Right ventricle myocardium inferior (tissue), 1 donor: ENCODE data around the gene EP400. TPM values are rescaled to one million over a fixed set of nuclear protein-coding genes. Genes with fewer than 3 reads are reported as not detected.

Experiments used
- ATAC-seq: fragments of 200-7000 bp; cut with Tn5 transposase; one replicate; pipeline ENCODE4 v1.9.1; 2020; ENCODE audit warnings: mild to moderate bottlenecking, moderate library complexity
- DNase-seq: peaks from one replicate; pipeline ENCODE4 v3.0.0; 2021; ENCODE audit errors: missing footprints
- intact Hi-C: fragments of 100-400 bp; cut with DNase I; formaldehyde crosslinking; loops from one replicate; pipeline ENCODE4 v1.11.0; 2022
- long read RNA-seq: library from polyadenylated mRNA; unstranded; transcript quantifications from one replicate; pipeline ENCODE4 v2.0.0, GENCODE V29; 2021
- total RNA-seq: library from RNA; stranded (reverse); fragmentation: NEBNext Ultra II Directional; extraction: Animal tissue kit (Norgen Biotek cat#: 25700); gene quantifications from one replicate; pipeline ENCODE4 v1.2.1, GENCODE V29; 2021
- donor health status: DM: no; HTN: yes; CAD: no; lungs with severe emphysema.

The EP400 gene
- 13.9 TPM for total RNA-seq
- long read RNA-seq, partial matches to known transcripts = 0 of 1 reads
- long read RNA-seq, other reads (novel, unspliced or antisense) = 1 of 1 reads

- intact Hi-C loops = loop anchor here (2.0 to 10.0 kb wide), 2 partner anchors 21 to 115 kb away; partner anchors contain the start of gene PUS1
- peak; percentile 99 for ATAC-seq
- DNase-seq = peak; percentile 98
Observed at GRCh38 chr12:131949431-131950181, at the start of gene EP400. EP400 (plus strand) TSS chr12:131949942; CDS start chr12:131960620, 10,678 bp downstream.

GRCh38 chr12:131900397-131900796 is 49.3 kb upstream of the EP400 start:
- intact Hi-C loops = no loop called here
- DNase-seq (peak; percentile 25), ATAC-seq (no peak)

GRCh38 chr12:131901431-131902331 is 48.1 kb upstream of the EP400 start:
- peak; percentile 75 for DNase-seq
- peak; percentile 74 for ATAC-seq

GRCh38 chr12:131902332-131903241 is 47.2 kb upstream of the EP400 start:
- ATAC-seq (no peak), DNase-seq (peak; percentile 55)
- intact Hi-C loops = no loop called here

More at GRCh38 chr12:131901431-131902331, 48.1 kb upstream of the EP400 start:
- intact Hi-C loops = no loop called here

DNA sequence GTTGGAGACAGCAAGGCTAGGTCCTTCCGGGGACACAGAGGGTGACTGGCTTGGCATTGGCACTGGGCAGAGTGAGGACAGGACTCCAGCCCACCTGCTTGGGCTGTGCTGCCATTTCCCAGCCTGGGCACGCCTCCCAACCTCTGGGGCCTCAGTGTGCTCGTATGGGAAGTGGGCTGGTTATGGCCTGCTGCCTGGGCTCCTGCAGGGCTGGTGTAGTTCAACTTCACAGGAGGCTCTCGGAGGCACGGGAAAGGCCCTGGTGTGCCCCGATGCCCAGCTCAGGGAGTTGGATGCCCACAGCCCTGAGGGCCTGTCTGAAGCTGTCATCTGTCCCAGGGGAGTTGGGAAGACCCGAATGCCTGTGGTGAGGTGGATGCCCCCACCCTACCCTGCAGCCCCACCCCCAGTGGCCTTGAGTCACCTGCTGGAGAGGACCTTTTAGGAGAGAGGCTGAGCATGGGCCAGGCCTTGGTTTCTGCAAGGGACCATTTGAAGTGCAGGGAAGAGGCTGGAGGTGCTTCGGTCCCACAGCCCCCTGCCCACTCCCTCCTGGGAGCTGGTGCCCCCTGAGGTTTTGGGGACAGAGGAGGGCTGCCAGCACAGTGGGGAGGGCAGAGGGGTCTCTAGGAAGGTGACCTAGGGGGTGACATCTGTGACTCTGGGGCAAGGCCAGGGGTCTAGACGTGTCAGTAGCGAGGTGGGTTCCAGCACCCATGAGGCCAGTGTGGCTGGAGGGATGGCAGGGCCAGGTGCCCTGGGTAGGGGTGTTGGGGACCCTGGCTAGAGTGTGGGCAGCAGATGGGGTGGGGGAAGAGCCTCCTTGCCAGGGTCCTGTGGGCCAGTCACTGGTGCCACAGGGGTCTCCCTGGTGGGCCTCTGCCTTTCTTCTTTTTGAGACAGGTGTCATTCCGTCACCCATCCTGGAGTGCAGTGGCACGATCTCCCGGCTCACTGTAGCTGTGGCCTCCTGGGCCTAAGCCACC is 46.2 kb upstream of the EP400 start:
- DNase-seq (peak; percentile 59), ATAC-seq (no peak)
- intact Hi-C loops = no loop called here

DNA sequence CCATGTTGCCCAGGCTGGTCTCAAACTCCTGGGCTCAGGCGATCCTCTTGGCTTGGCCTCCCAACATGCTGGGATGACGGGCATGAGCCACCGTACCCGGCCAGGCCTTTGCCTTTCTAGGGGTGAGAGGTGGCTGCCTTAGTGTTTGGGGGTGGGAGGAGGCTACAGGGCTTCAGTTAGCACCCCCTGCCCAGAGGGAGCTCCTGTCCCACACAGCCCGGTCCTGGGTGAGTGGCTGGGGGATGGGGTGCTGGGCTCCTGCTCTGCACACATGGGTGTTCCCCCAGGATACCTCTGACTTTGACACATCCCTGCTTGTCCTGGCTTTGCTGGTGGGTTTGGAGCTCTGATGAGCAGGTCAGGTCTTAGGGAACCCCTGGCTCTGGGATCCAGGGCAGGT is 45.4 kb upstream of the EP400 start:
- ATAC-seq = no peak
- DNase-seq = peak; percentile 37
- intact Hi-C loops = no loop called here

- peak; percentile 45 for DNase-seq
- intact Hi-C loops = no loop called here
- no peak for ATAC-seq
Observed at GRCh38 chr12:131905081-131905629, 44.6 kb upstream of the EP400 start.

- intact Hi-C loops = no loop called here
- peak; percentile 35 for DNase-seq
- no peak for ATAC-seq
Observed at GRCh38 chr12:131905630-131906091, 44.1 kb upstream of the EP400 start.

- ATAC-seq (no peak), DNase-seq (peak; percentile 49)
- intact Hi-C loops = no loop called here
Observed at GRCh38 chr12:131907379-131908091, 42.2 kb upstream of the EP400 start.

DNA sequence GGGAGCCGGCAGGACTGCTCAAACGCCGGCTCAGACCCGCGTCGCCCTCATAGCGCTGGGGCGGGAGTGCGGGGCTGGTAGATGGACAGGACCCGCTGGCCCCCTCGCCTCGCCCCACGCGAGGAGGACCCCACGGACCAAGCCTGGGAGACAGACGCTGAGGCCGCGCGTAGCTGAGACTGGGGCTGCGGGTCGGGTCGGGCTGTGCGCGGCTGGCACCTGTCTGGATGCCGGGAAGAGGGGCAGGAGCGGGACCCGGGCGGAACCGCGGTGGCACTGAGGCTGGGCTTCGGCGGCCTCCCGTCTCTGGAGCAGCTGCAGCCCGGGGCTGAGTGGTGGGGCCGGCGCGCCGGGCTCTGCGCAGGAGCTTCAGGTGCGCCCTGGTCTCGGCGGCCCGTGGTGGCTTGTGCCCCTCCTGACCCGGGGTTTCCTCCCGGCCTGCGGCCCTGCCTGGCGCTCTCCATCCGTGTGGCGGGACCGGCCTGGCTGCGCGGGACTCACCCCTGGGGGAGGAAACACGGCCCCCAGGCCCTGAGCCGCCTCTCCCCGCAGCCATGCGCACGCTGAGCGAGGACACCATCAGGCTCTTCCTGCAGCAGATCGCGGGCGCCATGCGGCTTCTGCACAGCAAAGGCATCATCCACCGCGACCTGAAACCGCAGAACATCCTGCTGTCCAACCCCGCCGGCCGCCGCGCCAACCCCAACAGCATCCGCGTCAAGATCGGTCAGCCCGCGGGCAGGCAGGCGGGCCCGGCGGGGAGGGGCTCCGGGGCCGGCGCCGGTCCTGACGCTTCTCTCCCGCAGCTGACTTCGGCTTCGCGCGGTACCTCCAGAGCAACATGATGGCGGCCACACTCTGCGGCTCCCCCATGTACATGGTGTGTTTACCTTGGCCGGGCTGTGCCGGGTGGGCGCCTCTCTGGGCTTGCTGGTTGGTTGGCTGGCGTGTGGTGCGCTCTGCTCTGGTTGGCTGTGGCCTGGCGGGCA is 41.4 kb upstream of the EP400 start:
- intact Hi-C loops = no loop called here
- DNase-seq = peak; percentile 57
- ATAC-seq = no peak

DNA sequence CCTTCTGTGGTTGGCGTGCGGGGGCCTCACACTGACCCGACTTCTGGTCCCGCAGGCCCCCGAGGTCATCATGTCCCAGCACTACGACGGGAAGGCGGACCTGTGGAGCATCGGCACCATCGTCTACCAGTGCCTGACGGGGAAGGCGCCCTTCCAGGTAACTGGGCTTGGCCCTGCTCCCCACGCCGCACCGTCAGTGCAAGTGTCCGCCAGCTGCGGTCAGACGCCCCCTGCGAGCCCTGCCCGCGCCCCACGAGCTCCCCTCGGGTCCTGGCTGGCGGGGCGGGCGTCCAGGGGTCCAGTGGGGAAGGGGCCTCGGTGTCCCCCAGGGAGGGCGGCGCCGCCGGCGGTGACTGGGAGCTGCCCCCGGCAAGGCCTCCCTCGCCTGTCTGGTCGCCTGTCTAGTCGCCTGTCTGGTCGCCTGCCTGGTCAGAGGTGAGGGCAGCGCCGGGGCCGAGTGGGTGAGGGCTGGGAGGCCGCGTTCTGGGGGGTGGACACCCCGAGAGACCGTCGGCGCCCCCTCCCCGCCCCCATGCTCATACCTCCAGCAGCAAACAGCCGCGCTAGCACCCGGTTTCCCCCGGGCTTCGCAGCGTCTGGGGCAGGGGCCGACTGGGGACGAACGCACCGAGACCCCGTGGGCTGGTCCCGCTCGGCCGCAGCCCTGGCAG is 40.5 kb upstream of the EP400 start:
- ATAC-seq = no peak
- peak; percentile 67 for DNase-seq
- intact Hi-C loops = no loop called here

GRCh38 chr12:131909752-131910219 is 40.0 kb upstream of the EP400 start:
- intact Hi-C loops = no loop called here
- no peak for ATAC-seq
- DNase-seq = no peak

DNA sequence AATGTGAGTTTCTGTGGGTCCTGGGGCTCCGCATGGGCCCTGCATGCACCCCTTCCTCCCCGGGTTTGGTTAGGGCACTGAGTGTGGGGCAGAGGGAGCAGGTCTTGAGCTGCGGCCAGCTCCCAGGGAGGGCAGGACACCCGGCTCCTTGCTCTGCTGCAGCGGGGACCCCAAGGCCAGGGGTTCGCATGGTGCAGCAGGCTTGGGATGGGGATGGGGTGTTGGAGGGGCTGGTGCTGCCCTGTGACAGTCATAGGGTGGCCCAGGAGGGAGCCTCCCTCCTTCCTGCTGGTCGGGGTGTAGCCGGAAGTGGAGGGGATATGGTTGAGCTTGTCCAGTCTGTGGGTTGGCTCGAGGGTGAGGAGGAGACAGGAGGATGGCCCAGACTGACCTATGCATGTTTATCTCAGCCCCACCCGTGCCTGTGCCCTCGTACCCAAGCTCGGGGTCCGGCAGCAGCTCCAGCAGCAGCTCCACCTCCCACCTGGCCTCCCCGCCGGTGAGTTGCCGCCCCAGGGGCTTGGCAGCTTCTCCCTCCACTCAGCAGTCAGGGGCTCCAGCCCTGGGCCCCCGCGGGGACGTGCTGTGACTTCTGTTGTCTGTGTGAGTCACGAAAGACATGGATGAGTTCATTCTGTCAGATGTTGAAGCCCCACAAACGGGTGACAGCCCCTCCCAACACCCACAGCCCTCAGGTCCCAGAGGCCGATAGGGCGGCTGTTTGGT is 39.3 kb upstream of the EP400 start:
- DNase-seq (peak; percentile 26), ATAC-seq (no peak)
- intact Hi-C loops = no loop called here

GRCh38 chr12:131911028-131911650 is 38.6 kb upstream of the EP400 start:
- intact Hi-C loops = no loop called here
- ATAC-seq (no peak), DNase-seq (peak; percentile 32)
